GM19351 (cell line): ENCODE results near the gene TJP1.
"Not testable (repeated sequence)": the region's sequence is repeated elsewhere in the genome, so short reads cannot be mapped to it uniquely, and the experiment has no call there.

Experiments
- ATAC-seq: cut with Tn5 transposase; IDR thresholded peaks from one replicate; pipeline ENCODE4 v1.9.1; 2021; ENCODE audit warnings: mild to moderate bottlenecking, moderate library complexity; ENCODE audit not compliant: unreplicated experiment

TJP1 gene

DNA sequence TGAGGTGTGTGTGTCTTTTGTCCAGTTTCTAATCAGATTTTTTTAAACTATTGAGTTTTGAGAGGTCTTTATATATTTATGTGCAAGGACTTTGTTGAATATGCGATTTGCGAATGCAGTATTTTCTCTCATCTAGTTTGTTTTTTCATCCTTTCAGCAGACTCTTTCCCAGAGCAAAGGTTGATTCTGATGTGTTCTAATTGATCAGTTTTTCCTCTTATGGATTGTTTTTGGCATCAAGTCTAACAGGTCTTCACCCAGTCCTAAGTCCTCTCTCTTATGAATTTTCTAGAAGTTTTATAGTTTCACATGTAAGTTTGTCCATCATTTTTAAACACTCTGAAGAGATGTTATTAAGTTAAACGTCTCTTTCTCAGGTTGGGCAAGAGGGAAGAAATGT is 17.8 kb upstream of the TJP1 start:
- no peak for ATAC-seq

DNA sequence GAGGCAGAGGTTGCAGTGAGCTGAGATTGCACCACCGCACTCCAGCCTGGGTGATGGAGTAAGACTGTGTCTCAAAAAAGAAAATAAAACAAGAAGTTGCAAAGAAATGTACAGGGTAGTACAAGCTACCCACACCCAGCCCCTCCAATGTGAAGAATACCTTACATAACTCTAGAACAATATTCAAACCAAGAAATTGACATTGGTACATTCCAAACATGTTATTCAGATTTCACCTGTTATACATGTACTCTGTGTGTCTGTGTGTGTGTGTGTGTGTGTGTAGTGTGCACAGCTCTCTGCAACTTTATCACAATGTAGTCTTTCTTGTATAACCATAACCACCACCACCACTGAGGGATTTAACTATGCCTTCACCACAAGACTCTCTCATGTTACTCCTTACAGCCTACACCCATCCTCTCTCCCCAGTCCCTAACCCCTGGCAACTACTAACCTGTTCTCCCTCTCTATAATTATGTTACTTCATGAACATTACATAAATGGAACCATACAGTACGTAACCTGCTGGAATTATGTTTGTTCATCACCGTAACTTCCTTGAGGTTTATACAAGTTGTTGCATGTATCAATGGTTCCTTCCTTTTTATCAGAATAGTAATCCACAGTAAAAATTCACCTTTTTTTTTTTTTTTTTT is 16.2 kb upstream of the TJP1 start:
- no peak for ATAC-seq

GRCh38 chr15:29835301-29835700 is 13.0 kb upstream of the TJP1 start:
- ATAC-seq: no peak

- no peak for ATAC-seq
Measured at GRCh38 chr15:29832709-29833108, 10.4 kb upstream of the TJP1 start.

GRCh38 chr15:29826908-29827820 is 4.9 kb upstream of the TJP1 start:
- ATAC-seq: no peak

- peak; percentile 44 for ATAC-seq
Measured at GRCh38 chr15:29825227-29825626, 3.0 kb upstream of the TJP1 start.

GRCh38 chr15:29822684-29823459 is 604 bp upstream of the TJP1 start:
- no peak for ATAC-seq

GRCh38 chr15:29821416-29822099 is 710 bp downstream of the TJP1 start:
- no peak for ATAC-seq

DNA sequence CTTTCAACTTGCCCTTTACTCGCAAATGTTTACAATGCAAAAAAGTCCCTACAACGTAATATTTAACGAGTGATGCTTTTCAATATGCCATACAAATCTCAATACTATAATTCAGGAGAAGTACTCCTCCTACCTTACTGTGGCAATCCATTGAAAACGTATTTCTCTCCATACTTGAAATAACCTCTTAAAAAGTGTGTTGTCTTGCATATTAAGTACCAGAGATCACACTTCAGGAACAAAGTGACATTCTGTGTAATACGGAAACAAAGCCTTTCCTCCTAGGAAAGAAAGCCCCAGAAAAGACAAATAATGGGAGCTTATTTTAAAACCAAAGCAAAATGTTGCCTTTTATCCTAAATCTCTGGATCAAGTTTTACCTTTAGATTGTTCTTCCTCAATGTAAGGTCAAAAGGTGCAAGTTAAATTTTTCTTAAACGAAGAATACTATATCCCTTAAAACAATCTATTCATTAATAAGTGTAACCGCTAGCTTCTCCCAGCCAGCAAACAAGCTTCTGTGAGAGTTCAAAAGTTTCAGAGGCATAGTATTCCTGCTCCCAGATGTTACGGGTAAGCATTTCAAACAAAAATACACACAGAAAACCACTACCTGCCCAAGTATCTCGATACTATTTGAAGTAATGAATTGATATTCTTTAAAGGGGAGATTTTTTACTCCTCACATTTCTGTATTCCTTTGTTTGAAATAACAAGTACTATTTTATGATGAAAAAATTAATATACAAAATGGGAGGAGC is 1.7 kb downstream of the TJP1 start:
- no peak for ATAC-seq

- ATAC-seq: no peak
Measured at GRCh38 chr15:29819979-29820378, 2.3 kb downstream of the TJP1 start.

- no peak for ATAC-seq
Measured at GRCh38 chr15:29818141-29818540, 4.1 kb downstream of the TJP1 start.

GRCh38 chr15:29817455-29817854 is 4.8 kb downstream of the TJP1 start:
- not testable (repeated sequence) for ATAC-seq

GRCh38 chr15:29815000-29815710 is 7.1 kb downstream of the TJP1 start:
- no peak for ATAC-seq

GRCh38 chr15:29813009-29813408 is 9.3 kb downstream of the TJP1 start:
- no peak for ATAC-seq

- no peak for ATAC-seq
Measured at GRCh38 chr15:29812384-29812694, 9.9 kb downstream of the TJP1 start.

GRCh38 chr15:29811691-29812383 is 10.4 kb downstream of the TJP1 start:
- ATAC-seq: no peak

DNA sequence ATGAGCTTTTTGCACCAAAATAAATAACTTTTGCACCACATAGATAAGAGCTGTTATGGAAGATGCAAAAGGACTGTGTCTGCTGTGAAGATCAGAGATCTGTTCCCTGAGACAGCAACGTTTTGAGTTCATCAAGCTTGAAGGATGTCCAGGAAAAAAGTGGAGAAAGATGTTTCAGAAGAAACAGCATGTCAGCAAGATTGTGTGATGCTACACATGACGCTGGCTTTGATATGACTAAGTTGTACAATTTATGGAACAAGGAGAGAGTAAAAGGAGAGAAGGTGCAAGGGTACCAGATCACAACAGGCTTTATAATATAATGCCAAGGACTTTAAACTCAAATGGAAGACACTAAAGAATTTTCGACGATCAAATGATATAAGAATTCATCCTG is 16.6 kb downstream of the TJP1 start:
- no peak for ATAC-seq

DNA sequence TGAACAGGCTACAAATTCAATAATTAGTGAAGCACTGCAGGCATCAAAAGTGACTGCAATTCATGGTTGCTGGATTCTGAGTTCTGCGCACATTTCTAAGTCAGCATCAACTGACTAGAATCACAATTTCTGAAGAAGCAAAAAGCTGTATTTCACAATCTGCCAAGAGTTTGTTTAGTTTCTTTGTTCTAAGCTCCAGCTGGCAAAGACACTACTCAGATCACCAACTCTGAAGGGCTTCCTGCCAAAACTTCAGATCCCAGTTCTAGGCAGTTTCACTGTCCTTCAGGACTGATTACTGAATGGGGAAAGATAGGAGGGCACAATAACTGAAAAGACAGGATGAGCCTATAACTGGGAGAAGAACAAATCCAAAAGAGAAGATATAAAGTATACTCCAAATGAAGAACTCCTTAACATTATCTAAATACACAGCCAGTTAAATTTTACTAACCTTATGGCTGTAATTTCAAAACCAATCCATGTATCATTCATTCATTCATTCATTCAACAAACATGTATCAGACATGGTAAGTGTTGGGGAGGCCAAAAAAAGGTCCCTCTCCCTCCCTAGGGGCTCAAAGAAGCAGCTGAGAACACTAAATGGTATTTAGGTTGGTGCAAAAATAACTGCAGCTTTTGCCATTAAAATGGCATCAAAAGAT is 17.1 kb downstream of the TJP1 start:
- ATAC-seq: no peak

DNA sequence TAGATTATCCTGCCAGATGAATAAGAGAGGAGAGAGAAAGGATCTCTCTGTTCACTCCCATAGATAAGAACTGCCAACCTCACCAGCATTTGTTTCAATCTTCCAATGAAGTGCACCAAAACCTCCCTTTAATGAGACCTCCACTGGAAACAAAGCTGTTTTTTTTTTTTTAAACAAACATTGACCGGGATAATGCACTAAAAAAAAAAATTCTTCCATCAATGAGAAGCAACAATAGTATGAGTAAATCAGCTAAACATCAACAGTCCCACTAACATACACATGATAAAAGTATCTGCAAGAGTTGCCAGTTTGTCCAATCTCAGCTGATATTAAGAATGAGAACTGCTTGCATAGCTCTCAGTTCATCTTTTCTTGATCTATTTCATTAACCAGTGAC is 19.9 kb downstream of the TJP1 start:
- ATAC-seq: no peak
